GM19328 (cell line): ENCODE results near the gene SEMA7A.
"Not testable (repeated sequence)": the region's sequence is repeated elsewhere in the genome, so short reads cannot be mapped to it uniquely, and the experiment has no call there.

Experiments
- ATAC-seq: cut with Tn5 transposase; IDR thresholded peaks from one replicate; pipeline ENCODE4 v1.9.1; 2021; ENCODE audit warnings: mild to moderate bottlenecking, moderate library complexity; ENCODE audit not compliant: unreplicated experiment

Gene SEMA7A

GRCh38 chr15:74390647-74391288 lies 43.0 kb downstream of the SEMA7A start:
- ATAC-seq, result no peak

- not testable (repeated sequence) for ATAC-seq
These were observed 43.6 kb downstream of the SEMA7A start for GRCh38 chr15:74390049-74390646.

- no peak for ATAC-seq
These were observed 44.3 kb downstream of the SEMA7A start for GRCh38 chr15:74389241-74390048.

- ATAC-seq, result no peak
These were observed 45.3 kb downstream of the SEMA7A start for GRCh38 chr15:74388363-74388951.

- ATAC-seq, result no peak
These were observed 46.0 kb downstream of the SEMA7A start for GRCh38 chr15:74387621-74388362.

- no peak for ATAC-seq
These were observed 46.6 kb downstream of the SEMA7A start for GRCh38 chr15:74387141-74387541.

DNA sequence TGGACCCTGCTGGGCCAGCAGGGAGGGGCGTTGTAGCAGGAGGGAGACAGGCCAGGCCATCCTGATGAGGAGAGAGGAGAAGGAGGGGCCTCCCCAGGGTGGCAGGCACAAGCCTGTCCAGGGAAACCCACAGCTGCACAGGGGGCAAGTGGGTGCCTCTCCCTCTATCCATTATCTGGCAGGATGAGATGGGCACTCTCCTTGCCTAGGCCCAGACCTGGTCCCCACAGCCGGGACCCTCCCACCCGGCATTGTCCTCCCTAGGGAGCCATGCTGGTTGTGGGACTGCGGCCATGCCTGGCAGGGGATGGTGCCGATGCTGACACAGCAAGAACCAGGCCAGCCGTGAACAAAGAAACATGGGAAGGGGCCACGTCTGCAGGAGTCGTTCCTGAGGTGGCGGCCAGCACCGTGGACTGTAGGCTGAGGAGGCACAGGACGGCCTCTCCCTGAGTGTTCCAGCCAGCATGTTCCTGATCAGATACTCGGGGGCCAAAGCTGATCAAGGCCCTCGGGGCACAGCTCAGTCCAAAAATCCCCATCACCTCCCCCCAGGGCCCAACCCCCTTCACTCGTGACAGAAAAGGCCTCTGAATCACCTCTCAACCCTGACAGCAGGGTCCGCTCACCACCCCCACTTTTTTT lies 47.1 kb downstream of the SEMA7A start:
- ATAC-seq, result no peak

GRCh38 chr15:74385733-74386132 lies 48.0 kb downstream of the SEMA7A start:
- ATAC-seq, result no peak

GRCh38 chr15:74384881-74385643 lies 48.7 kb downstream of the SEMA7A start:
- peak; percentile 52 for ATAC-seq

DNA sequence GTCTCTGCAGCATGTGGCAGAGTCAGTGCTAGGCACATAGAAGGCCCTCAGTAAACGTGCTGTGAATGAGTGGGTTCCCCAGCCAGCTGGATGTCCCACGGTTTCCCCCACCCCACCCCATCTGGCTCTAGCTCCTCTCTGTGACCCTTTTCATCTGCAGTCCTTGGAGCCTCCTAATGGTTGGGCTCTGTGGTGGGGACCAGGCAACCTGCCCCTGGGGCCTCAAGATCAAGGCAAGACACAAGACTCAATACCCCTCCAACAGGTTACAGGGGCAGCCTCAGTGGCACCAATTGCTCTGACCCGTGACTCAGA lies 49.2 kb downstream of the SEMA7A start:
- no peak for ATAC-seq

GRCh38 chr15:74383695-74384565 lies 49.8 kb downstream of the SEMA7A start:
- ATAC-seq, result peak; percentile 40

- no peak for ATAC-seq
These were observed 50.5 kb downstream of the SEMA7A start for GRCh38 chr15:74383286-74383685.

DNA sequence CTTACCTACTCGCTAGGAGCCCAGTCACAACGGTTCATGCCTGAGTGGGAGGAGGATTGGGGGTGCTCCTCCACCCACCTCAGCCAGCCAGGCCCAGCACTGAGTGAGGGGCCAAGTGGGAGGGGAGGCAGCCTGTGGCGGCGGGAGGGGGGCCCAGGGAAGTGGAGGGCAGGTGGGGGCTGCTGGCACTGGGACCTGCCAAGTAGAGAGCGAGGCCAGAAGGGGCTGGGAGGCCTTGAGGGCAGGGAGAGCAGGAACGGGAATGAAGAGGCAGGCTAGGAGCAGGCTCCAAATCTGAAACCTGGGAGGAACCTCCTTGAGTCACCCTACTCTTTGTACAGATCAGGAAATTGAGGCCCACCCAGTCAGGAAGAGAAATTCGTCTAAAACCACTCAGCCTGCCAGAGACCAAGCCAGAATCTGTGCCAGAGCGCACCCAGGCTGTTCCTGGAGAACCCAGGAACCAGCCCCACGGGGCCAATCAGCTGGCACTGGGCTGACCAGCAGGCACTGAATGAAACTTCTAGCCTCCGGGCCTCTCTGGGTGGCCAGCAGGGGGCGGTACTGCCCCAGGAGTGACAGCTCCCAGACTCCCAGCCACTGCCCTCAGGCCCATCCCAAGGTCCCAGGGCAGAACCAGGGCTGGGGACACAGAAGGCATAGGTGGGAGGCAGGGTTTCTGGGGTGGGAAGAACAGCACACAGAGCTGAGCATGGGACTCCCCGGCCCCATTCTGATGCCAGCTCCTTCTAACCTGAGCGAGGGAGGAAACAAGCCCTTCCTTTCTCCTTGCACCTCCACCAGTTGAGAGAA lies 51.5 kb downstream of the SEMA7A start:
- no peak for ATAC-seq

GRCh38 chr15:74381481-74381880 lies 52.3 kb downstream of the SEMA7A start:
- ATAC-seq, result no peak

GRCh38 chr15:74381190-74381453 lies 52.6 kb downstream of the SEMA7A start:
- ATAC-seq, result no peak

GRCh38 chr15:74380361-74381189 lies 53.2 kb downstream of the SEMA7A start:
- ATAC-seq, result no peak

DNA sequence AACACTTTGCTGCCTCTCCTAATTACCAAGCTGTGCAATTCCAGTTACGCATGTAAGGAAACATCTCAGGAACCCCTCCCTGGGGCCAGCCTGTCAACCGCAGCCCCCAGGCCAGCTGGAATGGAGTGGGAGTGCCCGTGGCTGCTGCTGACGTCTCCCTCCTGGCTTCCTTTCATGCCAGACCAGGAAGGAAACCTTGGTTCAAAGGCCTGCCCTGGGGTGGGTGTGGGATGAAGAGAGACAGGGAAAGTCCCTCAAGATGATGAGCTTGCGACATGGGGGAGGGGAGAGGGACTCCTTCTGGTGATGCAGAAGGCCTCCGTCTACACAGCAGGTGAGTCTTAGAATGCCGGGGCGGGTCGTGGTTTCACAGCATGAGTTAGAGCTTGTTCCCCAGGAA lies 54.9 kb downstream of the SEMA7A start:
- no peak for ATAC-seq
